Measurements from ENCODE around the gene SLC9A9. TPM values are rescaled to one million over a fixed set of nuclear protein-coding genes. Genes with fewer than 3 reads are reported as not detected.
"Not testable (repeated sequence)": the region's sequence is repeated elsewhere in the genome, so short reads cannot be mapped to it uniquely, and the experiment has no call there.

The SLC9A9 gene
- total and polyA plus RNA-seq, 9 donors, result 9.6 to 18.3 (median 11.2) TPM

GRCh38 chr3:143812481-143812880, 35.8 kb downstream of the SLC9A9 start:
- no CpG with 5 or more reads among the region's 3 CpGs for WGBS (ENCODE audit: insufficient coverage)
- peaks cover 11% of the 10 kb centered on the region for H3K4me1 ChIP-seq (ENCODE audit: control insufficient read depth, insufficient read depth, low read length)
- H3K4me3 ChIP-seq (ENCODE audit: low read length), result no peak overlapping the region
- peak; percentile 73 for DNase-seq
- H3K27ac ChIP-seq (ENCODE audit: low read length), result peak overlapping the region; percentile 10
- H3K36me3 ChIP-seq (ENCODE audit: control insufficient read depth, insufficient read depth, low read length), result no peaks in the 10 kb centered on the region
- H3K9me3 ChIP-seq (replicated peaks; ENCODE audit: control insufficient read depth, low read depth, low read length), result no peaks in the 10 kb centered on the region
- no peaks in the 10 kb centered on the region for H3K27me3 ChIP-seq (ENCODE audit: control insufficient read depth, insufficient read depth, low read length)

GRCh38 chr3:143811602-143812001, 36.7 kb downstream of the SLC9A9 start:
- Histone ChIP-seq H3K36me3 (ENCODE audit: control insufficient read depth, insufficient read depth, low read length) (no peaks in the 10 kb centered on the region), H3K4me1 (ENCODE audit: control insufficient read depth, insufficient read depth, low read length) (peaks cover 19% of the 10 kb centered on the region), H3K27me3 (ENCODE audit: control insufficient read depth, insufficient read depth, low read length) (no peaks in the 10 kb centered on the region), H3K9me3 (replicated peaks; ENCODE audit: control insufficient read depth, low read depth, low read length) (no peaks in the 10 kb centered on the region), H3K4me3 (ENCODE audit: low read length) (no peak overlapping the region), H3K27ac (ENCODE audit: low read length) (no peak overlapping the region)
- no peak for DNase-seq
- 96% methylated on average over 4 of the region's 8 CpGs for WGBS (ENCODE audit: insufficient coverage)

- Histone ChIP-seq H3K4me3 (ENCODE audit: low read length) (no peak overlapping the region), H3K36me3 (ENCODE audit: control insufficient read depth, insufficient read depth, low read length) (no peaks in the 10 kb centered on the region), H3K27me3 (ENCODE audit: control insufficient read depth, insufficient read depth, low read length) (no peaks in the 10 kb centered on the region), H3K27ac (ENCODE audit: low read length) (no peak overlapping the region), H3K4me1 (ENCODE audit: control insufficient read depth, insufficient read depth, low read length) (peaks cover 19% of the 10 kb centered on the region), H3K9me3 (replicated peaks; ENCODE audit: control insufficient read depth, low read depth, low read length) (no peaks in the 10 kb centered on the region)
- DNase-seq, result no peak
- WGBS (ENCODE audit: insufficient coverage), result no CpG with 5 or more reads among the region's 2 CpGs
These were observed 37.4 kb downstream of the SLC9A9 start for GRCh38 chr3:143810953-143811265.

- Histone ChIP-seq H3K27ac (ENCODE audit: low read length) (peak overlapping the region; percentile 90), H3K9me3 (replicated peaks; ENCODE audit: control insufficient read depth, low read depth, low read length) (no peaks in the 10 kb centered on the region), H3K27me3 (ENCODE audit: control insufficient read depth, insufficient read depth, low read length) (no peaks in the 10 kb centered on the region), H3K4me1 (ENCODE audit: control insufficient read depth, insufficient read depth, low read length) (peaks cover 19% of the 10 kb centered on the region), H3K4me3 (ENCODE audit: low read length) (no peak overlapping the region), H3K36me3 (ENCODE audit: control insufficient read depth, insufficient read depth, low read length) (no peaks in the 10 kb centered on the region)
- peak; percentile 57 for DNase-seq
- WGBS (ENCODE audit: insufficient coverage), result 100% methylated on average over 1 of the region's 2 CpGs
These were observed 37.9 kb downstream of the SLC9A9 start for GRCh38 chr3:143810166-143810952.

- H3K4me1 ChIP-seq (ENCODE audit: control insufficient read depth, insufficient read depth, low read length), result peaks cover 19% of the 10 kb centered on the region
- peak; percentile 98 for DNase-seq
- no peaks in the 10 kb centered on the region for H3K9me3 ChIP-seq (replicated peaks; ENCODE audit: control insufficient read depth, low read depth, low read length)
- H3K36me3 ChIP-seq (ENCODE audit: control insufficient read depth, insufficient read depth, low read length), result no peaks in the 10 kb centered on the region
- H3K27me3 ChIP-seq (ENCODE audit: control insufficient read depth, insufficient read depth, low read length), result no peaks in the 10 kb centered on the region
- H3K27ac ChIP-seq (ENCODE audit: low read length), result peak overlapping the region; percentile 90
- no peak overlapping the region for H3K4me3 ChIP-seq (ENCODE audit: low read length)
- no CpG with 5 or more reads among the region's 3 CpGs for WGBS (ENCODE audit: insufficient coverage)
These were observed 39.1 kb downstream of the SLC9A9 start for GRCh38 chr3:143809121-143809621.

- peaks cover 19% of the 10 kb centered on the region for H3K4me1 ChIP-seq (ENCODE audit: control insufficient read depth, insufficient read depth, low read length)
- H3K9me3 ChIP-seq (replicated peaks; ENCODE audit: control insufficient read depth, low read depth, low read length), result no peaks in the 10 kb centered on the region
- no peak overlapping the region for H3K4me3 ChIP-seq (ENCODE audit: low read length)
- WGBS (ENCODE audit: insufficient coverage), result no CpG with 5 or more reads among the region's 2 CpGs
- no peak for DNase-seq
- no peaks in the 10 kb centered on the region for H3K27me3 ChIP-seq (ENCODE audit: control insufficient read depth, insufficient read depth, low read length)
- peak overlapping the region; percentile 54 for H3K27ac ChIP-seq (ENCODE audit: low read length)
- no peaks in the 10 kb centered on the region for H3K36me3 ChIP-seq (ENCODE audit: control insufficient read depth, insufficient read depth, low read length)
These were observed 40.2 kb downstream of the SLC9A9 start for GRCh38 chr3:143808030-143808429.

- Histone ChIP-seq H3K27me3 (ENCODE audit: control insufficient read depth, insufficient read depth, low read length) (no peaks in the 10 kb centered on the region), H3K4me1 (ENCODE audit: control insufficient read depth, insufficient read depth, low read length) (peaks cover 19% of the 10 kb centered on the region), H3K9me3 (replicated peaks; ENCODE audit: control insufficient read depth, low read depth, low read length) (no peaks in the 10 kb centered on the region), H3K27ac (ENCODE audit: low read length) (no peak overlapping the region), H3K4me3 (ENCODE audit: low read length) (no peak overlapping the region), H3K36me3 (ENCODE audit: control insufficient read depth, insufficient read depth, low read length) (no peaks in the 10 kb centered on the region)
- DNase-seq, result no peak
- 78% methylated on average over 1 of the region's 4 CpGs for WGBS (ENCODE audit: insufficient coverage)
These were observed 42.2 kb downstream of the SLC9A9 start for GRCh38 chr3:143806038-143806437.

- not testable (repeated sequence) for H3K9me3 ChIP-seq (replicated peaks; ENCODE audit: control insufficient read depth, low read depth, low read length); DNase-seq; H3K27ac ChIP-seq (ENCODE audit: low read length); H3K4me3 ChIP-seq (ENCODE audit: low read length); H3K36me3 ChIP-seq (ENCODE audit: control insufficient read depth, insufficient read depth, low read length); H3K27me3 ChIP-seq (ENCODE audit: control insufficient read depth, insufficient read depth, low read length)
- 81% methylated on average over 3 of the region's 7 CpGs for WGBS (ENCODE audit: insufficient coverage)
- H3K4me1 ChIP-seq (ENCODE audit: control insufficient read depth, insufficient read depth, low read length), result peaks cover 16% of the 10 kb centered on the region
These were observed 42.8 kb downstream of the SLC9A9 start for GRCh38 chr3:143805476-143805875.

- WGBS (ENCODE audit: insufficient coverage), result 82% methylated on average over 5 of the region's 5 CpGs
- H3K27me3 ChIP-seq (ENCODE audit: control insufficient read depth, insufficient read depth, low read length); H3K27ac ChIP-seq (ENCODE audit: low read length); H3K36me3 ChIP-seq (ENCODE audit: control insufficient read depth, insufficient read depth, low read length); DNase-seq; H3K4me1 ChIP-seq (ENCODE audit: control insufficient read depth, insufficient read depth, low read length); H3K4me3 ChIP-seq (ENCODE audit: low read length); H3K9me3 ChIP-seq (replicated peaks; ENCODE audit: control insufficient read depth, low read depth, low read length): not testable (repeated sequence)
These were observed 47.2 kb downstream of the SLC9A9 start for GRCh38 chr3:143801046-143801445.

GRCh38 chr3:143798151-143798550, 50.1 kb downstream of the SLC9A9 start:
- not testable (repeated sequence) for DNase-seq; H3K9me3 ChIP-seq (replicated peaks; ENCODE audit: control insufficient read depth, low read depth, low read length); H3K36me3 ChIP-seq (ENCODE audit: control insufficient read depth, insufficient read depth, low read length); H3K4me1 ChIP-seq (ENCODE audit: control insufficient read depth, insufficient read depth, low read length); H3K27me3 ChIP-seq (ENCODE audit: control insufficient read depth, insufficient read depth, low read length); H3K4me3 ChIP-seq (ENCODE audit: low read length); H3K27ac ChIP-seq (ENCODE audit: low read length)
- WGBS (ENCODE audit: insufficient coverage), result 89% methylated on average over 7 of the region's 7 CpGs
